CD8-positive, alpha-beta memory T cell (primary cell): ENCODE data around the gene CSPG4. TPM values are rescaled to one million over a fixed set of nuclear protein-coding genes. Genes with fewer than 3 reads are reported as not detected.
"Not testable (repeated sequence)": the region's sequence is repeated elsewhere in the genome, so short reads cannot be mapped to it uniquely, and the experiment has no call there.

ENCODE experiments used
- CTCF ChIA-PET: fragments of 350-600 bp; sonication (Branson Sonifier 250); formaldehyde crosslinking; loops from one replicate; lab custom pipeline; 2021; ENCODE audit warnings: antibody characterized with exemption; lab: Charles Lee
- POLR2A ChIA-PET: fragments of 350-600 bp; sonication (Branson Sonifier 250); formaldehyde crosslinking; loops from one replicate; lab custom pipeline; 2021; ENCODE audit warnings: antibody characterized with exemption; lab: Charles Lee
- DNase-seq, 5 donors: peaks; one replicate each; pipeline versions ENCODE4 v3.0.0 to v3.0.0-alpha.2; 2020 to 2022; ENCODE audit warnings: mixed read lengths in 1 of 5
- H3K27ac ChIP-seq: one replicate; pipeline ENCODE4 v1.7.0; 2013; ENCODE audit warnings: low read depth, mild to moderate bottlenecking, low read length, moderate library complexity
- H3K27me3 ChIP-seq: 2 replicates; pipeline ENCODE4 v1.7.0; 2013; ENCODE audit warnings: low read length, mild to moderate bottlenecking; ENCODE audit not compliant: insufficient read depth, poor library complexity, severe bottlenecking
- H3K36me3 ChIP-seq: 2 replicates; pipeline ENCODE4 v1.7.0; 2013; ENCODE audit warnings: mild to moderate bottlenecking, low read length, moderate library complexity; ENCODE audit not compliant: insufficient read depth
- H3K4me1 ChIP-seq: 2 replicates; pipeline ENCODE4 v1.7.0; 2013; ENCODE audit warnings: mild to moderate bottlenecking, low read length, moderate library complexity; ENCODE audit not compliant: insufficient read depth
- H3K4me3 ChIP-seq: 2 replicates; pipeline ENCODE4 v1.7.0; 2013; ENCODE audit warnings: mild to moderate bottlenecking, low read length
- H3K9me3 ChIP-seq: 2 replicates; pipeline ENCODE4 v1.7.0; 2013; ENCODE audit warnings: mild to moderate bottlenecking, low read length
- H3K27ac Mint-ChIP-seq, 8 donors: one replicate each; pipeline ENCODE4 v1.8.0; 2020 to 2021; ENCODE audit warnings: mixed read lengths in 8 of 8, mild to moderate bottlenecking in 6 of 8, inconsistent platforms in 3 of 8, moderate library complexity in 3 of 8
- H3K27me3 Mint-ChIP-seq, 2 donors: one replicate each; pipeline ENCODE4 v1.8.0; 2020 to 2021; ENCODE audit warnings: mixed read lengths in 2 of 2, mild to moderate bottlenecking in 1 of 2, moderate library complexity in 1 of 2
- H3K36me3 Mint-ChIP-seq, 3 donors: one replicate each; pipeline ENCODE4 v1.8.0; 2020 to 2021; ENCODE audit warnings: mixed read lengths in 3 of 3, inconsistent platforms in 1 of 3, mild to moderate bottlenecking in 1 of 3
- H3K4me1 Mint-ChIP-seq, 3 donors: one replicate each; pipeline ENCODE4 v1.8.0; 2020 to 2021; ENCODE audit warnings: mixed read lengths in 3 of 3, inconsistent platforms in 1 of 3, mild to moderate bottlenecking in 1 of 3
- H3K4me3 Mint-ChIP-seq, 7 donors: one replicate each; pipeline ENCODE4 v1.8.0; 2020 to 2021; ENCODE audit warnings: mixed read lengths in 7 of 7, mild to moderate bottlenecking in 6 of 7, moderate library complexity in 4 of 7, inconsistent platforms in 2 of 7
- H3K9me3 Mint-ChIP-seq, 5 donors: one replicate each; pipeline ENCODE4 v1.8.0; 2020 to 2022; ENCODE audit warnings: mixed read lengths in 5 of 5, mild to moderate bottlenecking in 3 of 5, moderate library complexity in 2 of 5, inconsistent platforms in 1 of 5
- polyA plus RNA-seq: library from polyadenylated mRNA; unstranded; fragments of 300-500 nt; fragmentation: Illumina TruSeq; gene quantifications from one replicate; pipeline ENCODE4 v1.2.3, GENCODE V29; 2021
- total RNA-seq, 2 experiments: library from RNA; stranded (reverse); gene quantifications; one replicate each; pipeline ENCODE4 v1.2.3, GENCODE V29; 2021

CSPG4 gene
- total and polyA plus RNA-seq, 3 experiments from 2014 or later: not detected

GRCh38 chr15:75748882-75749281 lies 36.2 kb upstream of the CSPG4 start:
- POLR2A ChIA-PET: not testable (repeated sequence)

GRCh38 chr15:75747121-75747520 lies 34.5 kb upstream of the CSPG4 start:
- H3K36me3 ChIP-seq, H3K4me3 ChIP-seq, H3K9me3 Mint-ChIP-seq, H3K4me1 ChIP-seq, H3K27ac ChIP-seq, H3K27ac Mint-ChIP-seq, DNase-seq, H3K9me3 ChIP-seq, H3K27me3 ChIP-seq, H3K36me3 Mint-ChIP-seq, POLR2A ChIA-PET, H3K4me3 Mint-ChIP-seq, CTCF ChIA-PET: not testable (repeated sequence)
- H3K4me1 Mint-ChIP-seq: peaks cover 12 to 19% (median 17%) of the 10 kb centered on the region in 3 donors
- H3K27me3 Mint-ChIP-seq: peaks cover 22 to 30% of the 10 kb centered on the region in 2 donors

More at GRCh38 chr15:75748882-75749281, 36.2 kb upstream of the CSPG4 start:
- CTCF ChIA-PET, H3K4me3 ChIP-seq, H3K9me3 Mint-ChIP-seq, H3K27ac ChIP-seq, H3K9me3 ChIP-seq, H3K36me3 Mint-ChIP-seq, H3K27me3 ChIP-seq, H3K36me3 ChIP-seq, H3K4me1 ChIP-seq: not testable (repeated sequence)
- peaks cover 12 to 19% (median 17%) of the 10 kb centered on the region in 3 donors for H3K4me1 Mint-ChIP-seq
- DNase-seq: peak in 3 of 5 donors; percentile 17 to 66 (median 57)
- peak overlapping the region in 4 of 8 donors; percentile 38 to 54 (median 44) for H3K27ac Mint-ChIP-seq
- peak overlapping the region; percentile 11 to 65 (median 48) for H3K4me3 Mint-ChIP-seq
- peaks cover 24 to 26% of the 10 kb centered on the region in 2 donors for H3K27me3 Mint-ChIP-seq

- peaks cover 4% of the 10 kb centered on the region for H3K4me1 ChIP-seq
- Mint-ChIP-seq H3K9me3 (no peaks in the 10 kb centered on the region), H3K4me1 (peaks cover 12 to 19% (median 17%) of the 10 kb centered on the region in 3 donors), H3K36me3 (no peaks in the 10 kb centered on the region), H3K4me3 (no peak overlapping the region), H3K27me3 (peaks cover 27 to 41% of the 10 kb centered on the region in 2 donors), H3K27ac (no peak overlapping the region)
- DNase-seq: no peak
- ChIA-PET POLR2A (no interaction called here), CTCF (no interaction called here)
- no peaks in the 10 kb centered on the region for H3K27me3 ChIP-seq
- no peak overlapping the region for H3K4me3 ChIP-seq
- no peaks in the 10 kb centered on the region for H3K36me3 ChIP-seq
- H3K9me3 ChIP-seq: no peaks in the 10 kb centered on the region
- H3K27ac ChIP-seq: no peak overlapping the region
These were observed 32.7 kb upstream of the CSPG4 start for GRCh38 chr15:75745305-75745704.

GRCh38 chr15:75742346-75742745 lies 29.7 kb upstream of the CSPG4 start:
- H3K9me3 Mint-ChIP-seq, H3K4me3 Mint-ChIP-seq, DNase-seq, H3K27me3 ChIP-seq, H3K27ac Mint-ChIP-seq, CTCF ChIA-PET, POLR2A ChIA-PET, H3K4me3 ChIP-seq, H3K36me3 ChIP-seq, H3K27ac ChIP-seq, H3K36me3 Mint-ChIP-seq, H3K9me3 ChIP-seq: not testable (repeated sequence)
- H3K4me1 ChIP-seq: peaks cover 10% of the 10 kb centered on the region
- H3K4me1 Mint-ChIP-seq: peaks cover 7 to 16% (median 9%) of the 10 kb centered on the region in 3 donors
- peaks cover 28 to 52% of the 10 kb centered on the region in 2 donors for H3K27me3 Mint-ChIP-seq

GRCh38 chr15:75739791-75740190 lies 27.1 kb upstream of the CSPG4 start:
- H3K4me1 Mint-ChIP-seq: peaks cover 7 to 16% (median 14%) of the 10 kb centered on the region in 3 donors
- Histone ChIP-seq H3K27me3 (no peaks in the 10 kb centered on the region), H3K4me3 (no peak overlapping the region), H3K9me3 (no peaks in the 10 kb centered on the region), H3K36me3 (no peaks in the 10 kb centered on the region), H3K27ac (no peak overlapping the region), H3K4me1 (peaks cover 10% of the 10 kb centered on the region)
- H3K4me3 Mint-ChIP-seq: peak overlapping the region in 6 of 7 donors; percentile 68 to 87 (median 80)
- no peak for DNase-seq
- ChIA-PET POLR2A (no interaction called here), CTCF (interaction anchor here (1.1 kb wide), 1 partner anchor 12 kb away, joined by 3 read pairs; no protein-coding TSS in a partner anchor)
- no peaks in the 10 kb centered on the region for H3K9me3 Mint-ChIP-seq
- H3K27ac Mint-ChIP-seq: peak overlapping the region in 4 of 8 donors; percentile 55 to 81 (median 74)
- H3K27me3 Mint-ChIP-seq: peaks cover 31 to 36% of the 10 kb centered on the region in 2 donors
- H3K36me3 Mint-ChIP-seq: no peaks in the 10 kb centered on the region

GRCh38 chr15:75738647-75739325 lies 26.1 kb upstream of the CSPG4 start:
- POLR2A ChIA-PET: interaction anchor here (0.6 kb wide), 1 partner anchor 19 kb away, joined by 3 read pairs; no protein-coding TSS in a partner anchor
- peak overlapping the region in 7 of 8 donors; percentile 33 to 89 (median 66) for H3K27ac Mint-ChIP-seq

GRCh38 chr15:75738014-75738646 lies 25.5 kb upstream of the CSPG4 start:
- Mint-ChIP-seq H3K4me1 (peaks cover 7 to 16% (median 14%) of the 10 kb centered on the region in 3 donors), H3K27me3 (peaks cover 26 to 36% of the 10 kb centered on the region in 2 donors), H3K36me3 (no peaks in the 10 kb centered on the region), H3K4me3 (peak overlapping the region; percentile 71 to 91 (median 81)), H3K9me3 (no peaks in the 10 kb centered on the region), H3K27ac (peak overlapping the region in 4 of 8 donors; percentile 47 to 86 (median 82))
- no peaks in the 10 kb centered on the region for H3K9me3 ChIP-seq
- POLR2A ChIA-PET: no interaction called here
- peak overlapping the region; percentile 24 for H3K27ac ChIP-seq
- H3K4me1 ChIP-seq: peaks cover 10% of the 10 kb centered on the region
- H3K4me3 ChIP-seq: peak overlapping the region; percentile 85
- no peak for DNase-seq
- no peaks in the 10 kb centered on the region for H3K27me3 ChIP-seq
- CTCF ChIA-PET: no interaction called here
- no peaks in the 10 kb centered on the region for H3K36me3 ChIP-seq

More at GRCh38 chr15:75738647-75739325, 26.1 kb upstream of the CSPG4 start:
- no peaks in the 10 kb centered on the region for H3K9me3 ChIP-seq
- peak overlapping the region; percentile 85 for H3K4me3 ChIP-seq
- Mint-ChIP-seq H3K4me1 (peaks cover 7 to 16% (median 14%) of the 10 kb centered on the region in 3 donors), H3K4me3 (peak overlapping the region; percentile 68 to 91 (median 81)), H3K27me3 (peaks cover 27 to 37% of the 10 kb centered on the region in 2 donors), H3K9me3 (no peaks in the 10 kb centered on the region), H3K36me3 (no peaks in the 10 kb centered on the region)
- no peak overlapping the region for H3K27ac ChIP-seq
- H3K27me3 ChIP-seq: no peaks in the 10 kb centered on the region
- peaks cover 10% of the 10 kb centered on the region for H3K4me1 ChIP-seq
- no peaks in the 10 kb centered on the region for H3K36me3 ChIP-seq
- CTCF ChIA-PET: no interaction called here
- DNase-seq: peak; percentile 82 to 90 (median 84)
